GM19099 (cell line): ENCODE data around the gene MRPS6.

Experiments
- POLR2A ChIP-seq: IDR thresholded peaks from 3 replicates; pipeline ENCODE4 v1.6.1; 2011; ENCODE audit warnings: low read depth; ENCODE audit not compliant: insufficient read length; ENCODE audit errors: extremely low read depth

The MRPS6 gene

DNA sequence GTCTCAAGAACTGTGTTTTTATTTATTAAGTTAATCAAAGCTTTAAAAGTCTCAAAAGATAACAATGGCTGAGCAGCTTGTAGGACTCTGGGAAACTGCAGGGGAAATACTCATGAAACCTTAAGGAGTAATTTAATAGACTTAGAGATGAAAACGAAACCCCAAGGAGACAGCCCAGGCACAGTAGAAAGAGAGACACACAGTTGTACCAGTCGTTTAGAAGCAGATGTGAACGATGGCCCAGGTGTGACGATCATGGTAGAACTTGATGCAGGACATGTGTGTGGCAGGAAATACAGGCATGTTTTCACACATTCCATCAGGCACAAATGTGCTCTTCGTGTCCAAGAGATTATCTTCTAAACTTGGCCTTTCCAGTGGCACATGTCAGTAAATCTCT, 21.2 kb upstream of the MRPS6 start:
- no peak for TF ChIP-seq POLR2A

DNA sequence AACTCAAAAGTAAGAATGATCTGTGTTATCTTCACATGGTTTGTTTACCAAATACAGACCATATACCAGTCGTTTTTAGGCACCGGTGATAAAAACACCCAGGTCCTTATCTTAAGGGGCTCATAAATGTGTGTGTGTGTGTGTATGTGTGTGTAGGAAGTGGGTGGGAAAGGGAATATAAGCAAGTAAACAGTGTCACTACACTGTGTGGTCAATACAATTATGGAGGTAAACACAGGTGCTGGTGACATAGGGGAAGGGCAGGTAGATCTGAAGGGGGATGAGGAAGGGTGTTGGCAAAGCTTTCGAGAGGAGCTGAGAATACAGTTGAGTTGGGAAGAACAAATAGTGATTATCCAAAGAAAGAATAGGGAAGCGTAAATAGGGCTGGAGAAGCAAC, 19.1 kb upstream of the MRPS6 start:
- no peak for TF ChIP-seq POLR2A

DNA sequence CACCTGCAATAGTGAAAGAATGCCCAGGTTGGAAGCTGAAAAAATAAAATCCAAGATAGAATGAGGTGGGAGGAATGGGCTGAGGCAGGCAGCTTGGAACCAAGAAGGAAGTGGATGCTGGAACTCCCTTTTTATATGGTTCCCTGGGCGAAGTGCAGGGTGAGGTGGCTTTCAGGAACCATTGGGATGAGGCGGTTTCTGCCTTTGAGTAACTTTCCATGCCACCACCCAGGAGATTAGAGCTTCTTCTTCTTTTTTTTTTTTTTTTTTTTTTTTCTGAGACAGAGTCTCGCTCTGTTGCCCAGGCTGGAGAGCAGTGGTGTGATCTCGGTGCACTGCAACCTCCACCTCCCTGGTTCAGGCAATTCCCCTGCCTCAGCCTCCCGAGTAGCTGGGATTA, 17.8 kb upstream of the MRPS6 start:
- no peak for TF ChIP-seq POLR2A

DNA sequence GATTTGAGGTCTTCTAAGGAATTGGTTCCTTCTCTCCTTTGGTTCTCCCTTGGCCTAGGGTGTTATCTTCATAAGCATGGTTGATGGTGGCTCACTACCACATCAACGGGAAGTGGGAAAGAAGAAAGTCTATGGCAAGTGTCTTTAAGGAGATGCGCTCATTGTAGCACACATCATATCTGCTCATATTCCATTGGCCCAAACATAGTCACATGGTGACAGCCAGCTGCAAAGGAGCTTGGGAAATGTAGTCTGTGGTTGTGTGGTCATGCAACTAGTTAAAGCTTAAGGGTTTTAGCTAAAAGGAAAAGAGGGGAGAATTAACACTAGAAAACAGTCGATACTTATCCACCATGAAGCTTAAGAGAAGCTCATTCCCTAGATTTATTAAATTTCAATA, 11.4 kb upstream of the MRPS6 start:
- TF ChIP-seq POLR2A, result no peak

DNA sequence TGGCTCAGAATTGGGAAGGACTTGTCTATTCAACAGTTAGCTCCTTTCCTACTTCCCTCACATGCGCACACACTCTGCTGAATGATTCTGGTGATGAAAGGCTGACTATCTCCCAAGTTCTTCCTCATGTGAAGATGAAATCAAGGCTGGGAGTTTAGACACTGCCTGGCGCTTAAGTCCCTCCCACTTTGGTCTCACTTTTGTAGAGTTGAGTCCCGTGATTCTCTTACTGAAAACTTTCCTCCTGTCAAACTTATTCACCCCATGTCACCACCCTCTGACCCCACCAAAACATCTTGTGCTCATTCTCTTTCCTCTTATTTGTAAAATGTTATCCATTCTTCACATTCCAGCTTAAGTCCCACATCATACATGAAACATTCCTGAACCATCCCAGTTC, 8.4 kb upstream of the MRPS6 start:
- no peak for TF ChIP-seq POLR2A

DNA sequence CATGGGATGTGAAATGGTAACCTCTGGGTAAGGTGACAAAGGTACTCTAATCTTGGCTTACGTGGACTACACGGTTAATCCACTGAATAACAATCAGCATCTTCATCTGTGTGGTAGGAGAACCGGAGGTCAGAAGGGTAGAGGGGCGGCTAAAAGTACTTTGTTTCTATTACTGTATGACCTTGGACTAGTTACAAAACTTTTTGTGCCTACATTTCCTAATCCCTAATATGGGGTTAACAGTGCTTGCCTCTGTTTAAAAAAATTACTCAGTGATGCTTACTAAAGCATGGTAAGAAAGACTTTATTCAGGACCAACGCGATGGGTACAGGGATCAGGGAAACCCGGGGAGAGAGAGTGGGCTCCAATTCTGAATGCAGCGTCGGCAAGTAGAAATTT, 1.7 kb upstream of the MRPS6 start:
- no peak for TF ChIP-seq POLR2A

DNA sequence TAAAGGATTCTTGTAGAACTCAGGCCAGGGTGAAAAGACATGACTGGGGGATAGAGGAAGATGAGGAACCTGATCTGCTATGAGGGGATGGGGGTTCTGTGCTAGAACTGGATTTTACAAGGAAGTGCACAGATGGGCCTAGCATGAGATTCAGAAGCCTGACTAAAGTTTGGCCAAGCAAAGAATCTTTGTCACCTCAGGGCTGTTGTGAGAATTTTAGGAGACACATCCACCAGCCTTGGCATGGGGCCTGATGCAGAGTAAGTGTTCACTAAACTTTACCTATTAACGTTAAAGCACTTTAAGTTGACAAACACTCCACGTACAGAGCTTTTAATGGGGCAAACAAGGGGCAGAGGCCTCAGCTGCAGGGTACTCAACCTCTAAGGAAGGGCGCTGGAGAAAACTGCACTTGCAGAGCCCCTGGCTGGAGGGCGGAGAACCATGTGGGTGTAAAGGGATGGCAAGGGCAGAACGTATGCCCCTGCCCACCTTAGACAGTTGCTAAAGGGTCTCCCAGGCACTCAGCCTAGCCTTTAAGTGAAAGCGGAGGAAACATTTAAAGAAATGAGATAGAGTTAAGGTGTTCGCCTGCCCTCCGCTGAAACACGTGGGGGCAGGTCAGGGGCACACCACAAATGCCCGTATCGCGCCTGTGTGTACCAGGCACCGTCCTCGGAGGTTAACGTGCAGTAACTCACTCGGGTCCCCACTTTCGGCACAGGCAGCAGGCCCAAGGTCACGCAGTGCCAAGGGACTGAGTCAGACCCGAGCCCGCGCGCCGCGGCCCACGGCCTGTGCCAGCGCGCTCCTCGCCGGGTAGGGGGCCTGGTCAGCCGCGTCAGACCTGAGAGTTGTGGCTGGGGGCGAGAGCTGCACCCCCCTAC, 990 bp upstream of the MRPS6 start:
- TF ChIP-seq POLR2A, result no peak

DNA sequence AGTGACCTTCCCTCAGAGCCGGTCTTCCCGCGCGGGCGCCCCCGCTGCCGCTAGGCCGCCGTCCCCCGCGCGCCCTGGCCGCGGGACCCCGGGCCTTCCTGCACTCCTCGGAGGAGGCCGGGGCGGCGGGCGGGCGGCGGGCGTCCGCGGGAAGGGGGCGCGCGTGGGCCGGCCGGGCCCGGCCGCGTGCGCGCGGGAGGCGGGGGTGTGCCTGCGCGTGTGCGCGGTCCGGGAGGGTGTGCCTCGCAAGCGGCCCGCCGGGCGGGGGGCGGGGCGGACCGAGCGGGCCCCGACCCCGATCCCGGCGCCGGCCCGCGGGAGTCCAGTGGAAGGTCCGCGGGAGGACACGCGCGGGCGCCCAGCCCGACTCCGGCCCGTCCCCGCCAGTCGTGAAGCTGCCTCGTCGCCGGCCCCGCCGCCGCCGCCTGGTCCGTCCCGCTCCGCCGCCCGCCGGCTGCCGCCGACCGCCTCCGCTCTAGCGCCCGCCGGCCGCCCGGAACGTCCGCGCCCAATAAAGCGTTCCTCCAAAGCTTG, 438 bp downstream of the MRPS6 start:
- no peak for TF ChIP-seq POLR2A

DNA sequence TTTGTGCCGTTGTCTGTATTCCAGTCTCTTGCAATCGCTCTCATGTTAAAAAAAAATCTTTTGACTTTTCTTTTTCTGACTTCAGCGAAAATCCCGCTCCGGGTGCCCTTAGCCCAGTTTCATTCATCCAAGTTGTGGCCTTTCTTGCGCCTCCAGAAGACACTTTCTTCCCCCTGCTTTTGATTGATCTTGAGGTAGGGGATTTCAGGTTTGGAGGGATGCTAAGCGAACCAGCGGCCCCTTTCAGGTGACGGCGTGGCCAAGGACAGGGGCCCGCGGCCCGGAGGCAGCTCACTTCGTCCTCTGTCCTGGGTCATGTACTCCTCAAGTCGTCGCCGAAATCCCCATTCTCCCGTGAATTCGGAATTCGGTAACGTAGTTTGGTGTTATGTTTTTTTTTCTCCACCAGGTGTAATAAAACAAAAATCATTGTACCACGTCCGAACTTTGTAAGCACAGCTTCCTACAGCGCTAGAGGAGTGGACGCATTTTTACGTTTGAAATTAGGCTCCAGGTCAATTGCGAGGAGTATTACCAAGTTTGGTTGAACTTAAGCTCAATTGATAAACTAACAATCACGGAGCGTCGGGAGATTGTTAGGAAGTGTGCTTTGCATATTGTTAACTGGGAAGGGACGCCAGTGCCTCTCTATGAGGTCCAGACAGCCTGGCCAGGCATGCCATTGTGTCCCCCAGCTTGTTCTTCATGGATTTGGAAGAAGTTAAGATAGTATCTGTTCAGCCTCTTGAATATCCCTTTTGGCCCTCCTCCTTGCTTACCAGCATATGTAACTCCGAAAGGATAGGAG, 1.1 kb downstream of the MRPS6 start:
- no peak for TF ChIP-seq POLR2A

DNA sequence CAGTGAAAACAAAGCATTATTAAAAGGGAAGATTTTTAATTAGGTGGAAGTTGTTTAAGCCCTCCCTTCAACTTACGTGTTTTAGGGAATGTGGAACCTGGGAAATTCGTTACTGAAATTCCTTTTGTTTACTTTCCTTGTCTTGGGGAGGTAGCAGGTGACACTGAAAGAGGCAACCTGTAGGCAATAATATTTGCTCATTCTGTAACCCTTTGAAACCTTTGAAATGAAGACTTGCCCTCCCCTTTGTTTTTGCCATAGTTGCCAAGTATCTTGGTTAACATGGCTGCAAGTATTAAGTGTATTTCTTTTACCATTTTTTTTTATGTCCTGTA, 1.7 kb downstream of the MRPS6 start:
- TF ChIP-seq POLR2A, result no peak

DNA sequence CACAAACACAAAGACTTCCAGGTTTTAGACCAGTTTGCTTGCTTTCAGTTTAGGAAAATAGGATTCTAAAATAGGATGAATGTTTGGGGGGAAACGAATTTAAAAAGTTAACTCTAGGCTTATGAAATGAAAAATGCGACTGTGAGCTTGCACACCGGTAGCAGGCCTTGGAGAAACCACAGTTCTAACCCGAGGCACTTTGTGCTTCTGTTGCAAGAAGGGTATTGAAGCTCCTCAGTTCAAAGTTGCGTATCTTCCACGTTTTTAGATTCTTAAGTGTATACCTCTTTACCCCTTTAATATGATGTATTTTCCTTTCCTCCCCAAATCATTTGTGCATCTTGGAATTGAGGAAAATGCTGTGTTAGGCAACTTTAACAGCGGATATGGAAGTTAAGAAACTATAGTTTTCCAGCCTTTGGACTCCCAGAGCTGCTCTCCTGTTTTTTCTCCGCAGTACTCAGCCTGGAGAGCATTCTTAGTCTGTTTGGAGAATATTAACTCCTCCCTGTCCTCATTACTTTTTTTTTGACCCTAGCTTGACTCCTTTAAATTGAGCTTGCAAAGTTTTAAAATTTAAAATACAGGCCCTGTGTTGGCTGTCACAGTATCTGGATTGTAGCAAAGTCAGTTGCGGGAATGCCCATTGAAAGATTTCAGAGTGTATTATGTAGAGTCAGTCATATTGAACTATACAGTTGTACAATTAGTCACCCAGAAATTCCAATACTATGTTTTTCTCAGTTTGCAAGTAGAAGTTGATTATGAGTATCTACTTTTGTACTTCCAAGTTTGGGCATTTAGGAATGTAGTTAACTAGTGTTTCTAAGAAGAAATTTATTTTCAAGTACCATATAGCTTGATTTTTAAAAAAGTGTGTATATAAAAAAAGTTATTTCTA, 2.6 kb downstream of the MRPS6 start:
- TF ChIP-seq POLR2A, result no peak

DNA sequence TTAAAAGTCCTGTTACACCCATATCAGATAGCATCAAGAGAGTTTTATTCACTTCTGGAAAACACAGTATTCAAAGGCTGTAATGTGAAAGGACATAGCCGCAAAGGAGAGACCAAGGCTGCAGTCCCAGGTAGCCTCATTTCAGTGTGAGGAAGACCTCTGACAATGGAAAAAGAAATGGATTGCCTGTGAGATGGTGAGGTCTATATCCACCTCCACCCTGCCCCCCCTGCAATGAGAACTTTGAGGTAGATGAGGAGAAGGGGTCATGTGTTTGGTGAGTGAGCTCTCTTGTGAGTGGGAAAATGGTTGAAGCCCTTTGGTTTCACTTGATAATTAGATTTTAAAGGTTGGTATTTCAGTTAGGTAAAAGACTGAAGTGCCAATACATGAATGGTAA, 3.5 kb downstream of the MRPS6 start:
- no peak for TF ChIP-seq POLR2A

DNA sequence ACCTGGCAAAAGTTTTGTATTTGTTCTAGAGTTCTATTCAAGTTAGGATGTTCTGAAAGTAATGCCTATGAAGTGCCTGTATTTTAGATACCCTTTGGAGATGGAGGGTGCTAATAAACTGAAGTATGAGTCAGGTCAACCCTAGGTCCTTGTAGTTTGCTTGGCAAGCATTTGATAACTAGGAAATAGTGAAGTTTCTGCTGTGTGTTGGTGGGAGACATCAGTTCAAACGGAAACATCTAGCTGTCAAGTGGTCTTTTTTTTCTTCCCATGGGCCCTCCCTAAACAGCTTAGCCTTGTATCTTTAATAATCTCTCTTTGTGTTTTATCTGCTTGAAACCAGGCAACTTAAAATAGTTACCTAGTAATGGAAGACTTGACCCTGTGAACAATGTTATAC, 4.5 kb downstream of the MRPS6 start:
- no peak for TF ChIP-seq POLR2A

DNA sequence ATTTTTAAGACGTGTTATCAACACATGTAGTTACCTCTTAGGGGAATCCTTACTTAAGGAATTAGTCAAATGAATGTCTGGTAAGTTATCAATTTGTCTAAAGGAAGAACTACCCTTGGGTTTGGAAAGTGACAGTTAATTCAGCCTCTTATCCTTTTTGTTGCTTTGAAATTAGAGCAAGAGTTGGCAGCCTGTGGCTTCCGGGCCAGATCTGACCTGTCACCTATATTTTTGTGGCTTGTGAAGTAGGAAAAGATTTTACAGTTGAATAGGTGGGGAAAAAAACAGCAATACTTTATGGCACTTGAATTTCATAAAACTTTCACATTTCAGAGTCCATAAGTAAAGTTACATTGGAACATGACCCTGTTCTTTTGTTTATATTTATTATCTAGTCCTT, 5.5 kb downstream of the MRPS6 start:
- no peak for TF ChIP-seq POLR2A

DNA sequence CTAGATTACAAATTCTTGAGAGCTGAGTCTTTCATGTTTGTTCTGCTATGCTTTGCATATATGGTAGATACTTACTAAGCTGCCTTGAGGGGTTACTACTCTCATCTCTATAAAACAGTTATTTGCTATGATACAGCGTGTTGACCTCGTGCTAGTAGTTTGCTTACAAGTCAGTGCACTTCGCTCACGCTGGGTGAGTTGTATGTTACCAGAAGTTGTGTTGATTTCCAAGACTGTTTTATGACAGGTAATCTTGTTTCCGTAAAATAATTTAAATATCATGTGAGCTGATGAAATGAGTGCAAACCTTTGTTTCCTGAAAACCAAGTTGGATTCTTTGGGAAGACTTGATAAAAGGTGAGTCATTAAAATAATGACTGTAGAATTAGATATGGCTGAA, 7.3 kb downstream of the MRPS6 start:
- TF ChIP-seq POLR2A, result no peak
